IPS DF 4.7 (cell line): ENCODE results near the gene H2AZ2.
"Not testable (repeated sequence)": the region's sequence is repeated elsewhere in the genome, so short reads cannot be mapped to it uniquely, and the experiment has no call there.

Source experiments
- DNase-seq: peaks from one replicate; pipeline ENCODE4 v3.0.0-alpha.2; 2013; ENCODE audit warnings: low spot score; ENCODE audit errors: extremely low read depth

Gene H2AZ2

DNA sequence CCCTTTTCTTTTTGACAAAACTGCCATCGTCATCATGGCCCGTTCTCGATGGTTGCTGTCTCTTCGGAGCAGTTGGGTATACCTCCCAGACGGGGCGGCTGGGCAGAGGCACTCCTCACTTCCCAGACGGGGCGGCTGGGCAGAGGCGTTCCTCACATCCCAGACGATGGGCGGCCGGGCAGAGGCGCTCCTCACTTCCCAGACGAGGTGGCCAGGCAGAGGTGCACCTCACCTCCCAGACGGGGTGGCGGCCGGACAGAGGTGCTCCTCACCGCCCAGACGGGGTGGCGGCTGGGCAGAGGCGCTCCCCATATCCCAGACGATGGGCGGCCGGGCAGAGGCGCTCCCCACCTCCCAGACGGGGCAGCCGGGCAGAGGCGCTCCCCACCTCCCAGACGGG, 22.9 kb upstream of the H2AZ2 start:
- not testable (repeated sequence) for DNase-seq

DNA sequence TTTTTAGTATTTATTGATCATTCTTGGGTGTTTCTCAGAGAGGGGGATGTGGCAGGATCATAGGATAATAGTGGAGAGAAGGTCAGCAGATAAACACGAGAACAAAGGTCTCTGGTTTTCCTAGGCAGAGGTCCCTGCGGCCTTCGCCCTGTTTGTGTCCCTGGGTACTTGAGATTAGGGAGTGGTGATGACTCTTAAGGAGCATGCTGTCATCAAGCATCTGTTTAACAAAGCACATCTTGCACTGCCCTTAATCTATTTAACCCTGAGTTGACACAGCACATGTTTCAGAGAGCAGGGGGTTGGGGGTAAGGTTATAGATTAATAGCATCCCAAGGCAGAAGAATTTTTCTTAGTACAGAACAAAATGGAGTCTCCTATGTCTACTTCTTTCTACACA, 22.4 kb upstream of the H2AZ2 start:
- DNase-seq, result not testable (repeated sequence)

- no peak for DNase-seq
Measured at GRCh38 chr7:44867073-44867995, 19.4 kb upstream of the H2AZ2 start.

DNA sequence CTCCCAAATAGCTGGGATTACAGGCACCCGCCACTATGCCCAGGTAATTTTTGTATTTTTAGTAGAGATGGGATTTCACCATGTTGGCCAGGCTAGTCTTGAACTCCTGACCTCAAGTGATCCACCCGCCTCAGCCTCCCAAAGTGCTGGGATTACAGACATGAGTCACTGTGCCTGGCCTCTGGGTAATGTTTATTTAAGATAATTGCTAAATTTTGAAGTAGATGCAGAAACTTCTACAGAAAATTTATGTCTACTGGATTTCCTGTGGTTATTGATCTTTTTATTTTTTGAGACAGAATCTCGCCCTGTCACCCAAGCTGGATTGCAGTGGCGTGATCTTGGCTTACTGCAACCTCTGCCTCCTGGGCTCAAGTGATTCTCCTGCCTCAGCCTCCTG, 14.1 kb upstream of the H2AZ2 start:
- not testable (repeated sequence) for DNase-seq

DNA sequence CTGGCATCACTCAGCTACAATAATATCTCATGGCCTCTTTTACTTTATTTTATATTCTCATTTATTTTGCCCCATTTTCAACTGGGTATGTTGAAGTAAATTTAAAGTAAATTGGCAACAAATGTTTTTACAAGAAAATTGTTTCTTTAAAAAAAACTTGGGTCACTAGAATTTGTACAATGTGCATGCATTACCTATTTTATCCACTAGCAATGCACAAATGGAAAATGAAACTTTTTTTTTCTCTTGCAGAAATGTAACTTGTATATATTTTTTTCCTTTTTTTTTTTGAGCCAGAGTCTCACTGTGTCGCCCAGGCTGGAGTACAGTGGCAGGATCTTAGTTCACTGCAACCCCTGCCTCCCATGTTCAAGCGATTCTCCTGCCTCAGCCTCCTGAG, 10.3 kb upstream of the H2AZ2 start:
- no peak for DNase-seq

DNA sequence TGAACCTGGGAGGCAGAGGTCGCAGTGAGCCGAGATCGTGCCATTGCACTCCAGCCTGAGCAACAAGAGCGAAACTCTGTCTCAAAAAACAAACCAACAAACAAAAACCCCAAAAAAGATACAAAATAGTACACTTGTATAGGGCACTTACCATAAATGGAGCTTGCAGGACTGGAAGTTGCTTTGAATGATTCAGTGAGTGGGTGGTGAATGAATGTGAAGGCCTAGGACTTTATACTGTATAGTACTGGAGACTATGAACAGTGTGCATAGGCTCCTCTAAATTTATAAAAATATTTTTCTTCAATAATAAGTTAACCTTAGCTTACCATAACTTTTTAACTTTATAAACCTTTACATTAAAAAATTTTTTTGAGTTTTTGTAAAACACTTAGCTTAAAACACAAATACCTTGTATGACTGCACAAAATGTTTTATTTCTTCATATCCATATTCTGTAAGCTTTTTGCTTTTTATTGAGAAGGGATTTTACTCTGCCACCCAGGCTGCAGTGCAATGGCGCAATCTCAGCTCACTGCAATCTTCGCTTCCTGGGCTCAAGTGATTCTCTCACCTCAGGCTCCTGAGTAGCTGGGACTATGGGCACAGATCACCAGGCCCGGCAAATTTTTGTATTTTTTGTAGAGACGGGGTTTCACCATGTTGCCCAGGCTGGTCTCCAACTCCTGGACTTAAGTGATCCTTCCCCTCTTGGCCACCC, 6.9 kb upstream of the H2AZ2 start:
- DNase-seq, result no peak

DNA sequence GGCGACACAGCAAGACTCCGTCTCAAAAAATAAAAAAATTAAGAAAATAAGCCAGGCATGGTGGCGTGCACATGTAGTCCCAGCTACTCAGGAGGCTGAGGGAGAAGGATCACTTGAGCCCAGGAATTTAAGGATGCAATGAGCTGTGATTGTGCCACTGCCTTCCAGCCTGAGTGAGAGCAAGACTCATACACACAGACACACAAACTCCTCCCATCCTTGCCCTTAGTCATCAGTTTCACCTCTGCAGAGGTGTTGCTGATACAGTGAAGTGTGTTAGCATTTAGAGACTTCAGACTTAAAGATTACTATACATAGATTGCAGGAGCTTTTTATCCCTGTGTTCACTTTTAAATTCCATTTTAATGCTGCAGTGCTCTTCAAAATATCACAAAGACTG, 5.5 kb upstream of the H2AZ2 start:
- DNase-seq, result no peak

DNA sequence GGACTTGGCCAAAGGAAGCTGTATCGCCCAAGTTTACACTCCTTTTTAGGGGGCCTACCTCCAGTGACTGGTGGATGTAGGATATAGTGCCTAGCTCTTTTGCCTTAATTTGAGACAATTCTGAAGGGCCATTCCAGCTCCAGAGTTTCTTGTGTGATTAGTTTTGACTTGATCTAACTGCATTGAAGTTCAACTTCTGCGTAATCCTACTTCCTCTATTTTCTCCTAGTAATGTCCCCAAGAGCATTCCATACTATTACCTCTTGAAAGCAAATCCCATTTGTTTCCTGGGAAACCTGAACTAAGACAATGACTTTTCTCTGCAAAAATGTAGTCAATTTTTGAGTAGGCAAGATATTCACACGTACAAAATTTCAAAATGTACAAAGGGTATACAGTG, 4.7 kb upstream of the H2AZ2 start:
- no peak for DNase-seq

DNA sequence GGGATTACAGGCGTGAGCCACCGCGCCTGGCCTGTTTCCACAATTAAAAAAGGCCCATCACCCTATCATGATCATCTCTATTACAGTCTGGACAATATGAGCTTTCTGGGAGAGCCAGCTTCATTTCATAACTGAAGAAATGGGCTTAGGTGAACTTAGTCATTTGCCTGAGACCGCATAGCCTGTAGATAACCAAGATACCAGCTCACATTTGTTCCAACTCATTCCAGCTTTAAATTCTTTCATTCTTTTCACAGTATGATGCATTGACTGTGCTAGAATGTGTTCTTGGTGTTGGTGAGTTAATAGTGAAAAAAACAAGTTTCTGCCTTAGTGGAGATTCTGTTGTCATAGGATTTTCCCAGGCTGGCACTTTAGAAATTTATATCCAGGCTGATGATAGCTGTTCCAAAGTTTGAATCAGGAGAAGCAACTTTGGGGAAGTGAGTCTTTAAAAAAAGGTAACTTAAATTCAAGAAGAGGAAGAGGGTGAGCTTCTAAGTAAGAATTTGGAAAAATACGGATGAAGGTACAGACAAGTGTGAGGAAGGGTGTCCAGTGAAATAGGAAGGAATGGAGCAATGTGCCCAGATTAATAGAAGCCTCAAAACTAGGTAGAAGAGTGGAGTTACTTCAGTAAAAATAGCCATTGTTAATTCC, 2.1 kb upstream of the H2AZ2 start:
- DNase-seq, result no peak

DNA sequence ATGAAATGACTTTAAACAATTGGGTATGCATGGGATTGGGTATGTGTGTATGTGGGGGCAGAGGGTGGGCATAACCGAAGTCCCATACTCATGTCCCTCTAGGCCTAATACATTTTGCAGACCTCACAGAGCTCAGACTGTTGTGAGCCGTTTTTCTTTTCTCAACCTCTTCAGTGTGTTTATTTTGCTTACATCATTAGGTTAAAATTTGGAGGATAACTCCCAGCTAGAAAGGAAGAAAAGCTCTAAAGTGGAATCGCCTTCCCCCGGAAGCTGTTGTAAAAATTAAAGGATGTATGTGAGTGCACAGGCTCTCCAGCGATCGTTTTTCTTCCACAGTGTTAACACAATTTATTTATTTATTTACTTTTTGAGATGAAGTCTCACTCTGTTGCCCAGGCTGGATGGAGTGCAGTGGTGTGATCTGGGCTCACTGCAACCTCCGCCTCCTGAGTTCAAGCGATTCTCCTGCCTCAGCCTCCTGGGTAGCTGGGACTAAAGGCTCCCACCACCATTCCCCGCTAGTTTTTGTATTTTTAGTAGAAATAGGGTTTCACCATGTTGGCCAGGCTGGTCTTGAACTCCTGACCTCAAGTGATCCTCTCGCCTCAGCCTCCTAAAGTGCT, 1.5 kb upstream of the H2AZ2 start:
- DNase-seq, result no peak

DNA sequence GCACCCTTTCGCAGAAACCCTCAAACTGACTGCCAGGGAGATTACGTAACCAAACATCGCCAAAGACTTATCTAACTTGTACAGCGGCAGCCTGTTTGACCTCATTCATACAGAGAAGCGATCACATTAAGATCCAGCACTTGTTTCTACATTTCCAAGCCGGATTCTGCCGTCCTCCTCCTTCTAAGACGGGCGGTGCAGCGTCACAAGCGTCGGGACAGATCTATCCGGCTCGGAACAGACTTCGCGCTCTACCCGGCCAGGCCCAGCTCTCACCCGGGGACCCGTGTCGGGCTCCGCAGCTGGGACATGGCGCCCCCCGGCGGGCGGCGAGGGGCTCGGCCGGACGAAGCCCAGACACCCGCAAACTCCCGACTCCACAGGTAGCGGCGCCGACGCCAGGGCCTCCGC, 373 bp downstream of the H2AZ2 start:
- DNase-seq, result no peak

- no peak for DNase-seq
Measured at GRCh38 chr7:44846816-44847508, 925 bp downstream of the H2AZ2 start.

DNA sequence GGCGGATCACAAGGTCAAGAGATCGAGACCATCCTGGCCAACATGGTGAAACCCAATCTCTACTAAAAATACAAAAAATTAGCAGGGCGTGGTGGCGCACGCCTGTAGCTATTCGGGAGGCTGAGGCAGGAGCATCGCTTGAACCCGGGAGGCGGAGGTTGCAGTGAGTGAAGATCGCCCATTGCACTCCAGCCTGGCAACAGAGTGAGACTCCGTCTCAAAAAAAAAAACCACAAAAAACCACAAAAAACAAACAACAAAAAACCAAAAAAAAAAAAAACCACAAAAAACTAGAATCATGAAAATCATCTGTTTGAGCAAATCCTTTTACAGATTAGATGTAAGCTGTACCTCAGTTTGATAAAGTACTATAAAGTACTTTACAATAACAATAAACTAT, 1.5 kb downstream of the H2AZ2 start:
- DNase-seq, result not testable (repeated sequence)

- no peak for DNase-seq
Measured at GRCh38 chr7:44845451-44845850, 2.4 kb downstream of the H2AZ2 start.

GRCh38 chr7:44843440-44843839, 4.4 kb downstream of the H2AZ2 start:
- DNase-seq, result not testable (repeated sequence)

- not testable (repeated sequence) for DNase-seq
Measured at GRCh38 chr7:44842675-44843074, 5.2 kb downstream of the H2AZ2 start.

DNA sequence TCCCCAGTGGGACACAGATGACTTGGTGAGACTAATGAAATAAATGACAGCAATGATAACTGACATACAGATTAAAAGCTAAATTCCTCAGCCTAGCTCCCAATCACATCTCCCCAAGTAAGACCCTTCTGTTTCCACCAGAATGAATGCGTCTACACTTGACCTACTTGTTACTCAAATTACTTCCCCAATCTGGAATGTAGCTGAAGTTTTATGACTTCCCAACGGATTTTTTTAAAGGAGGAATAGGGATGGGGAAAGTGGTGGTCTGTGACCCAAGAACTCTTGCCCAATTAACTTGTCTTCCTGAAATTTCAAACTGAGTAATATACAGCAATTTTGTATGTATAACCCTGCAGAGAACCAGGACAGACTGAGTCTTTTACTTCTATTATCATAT, 9.1 kb downstream of the H2AZ2 start:
- DNase-seq, result no peak

GRCh38 chr7:44827567-44827966, 20.3 kb downstream of the H2AZ2 start:
- DNase-seq, result no peak

GRCh38 chr7:44824894-44825526, 22.9 kb downstream of the H2AZ2 start:
- DNase-seq, result no peak

- DNase-seq, result no peak
Measured at GRCh38 chr7:44823255-44823781, 24.6 kb downstream of the H2AZ2 start.
